Stimulated activated CD8-positive, alpha-beta memory T cell treated with anti-CD3 and anti-CD28 coated beads, Interleukin-7, amount 100 ng/mL, for 24 hours (primary cell): Measurements from ENCODE around the gene CLHC1.
A peak's percentile ranks its signal among the peaks of the same experiment; 100 is the strongest.
"Not testable (repeated sequence)": the region's sequence is repeated elsewhere in the genome, so short reads cannot be mapped to it uniquely, and the experiment has no call there.

ENCODE experiments used
- DNase-seq: peaks from one replicate; pipeline ENCODE4 v3.0.0-alpha.2; 2020; ENCODE audit warnings: low read depth

CLHC1 gene

GRCh38 chr2:55232084-55232862 is at the start of gene CLHC1, which contains the start of gene RPS27A:
Gene CLHC1, minus strand, starts transcription at chr2:55232293. Its CDS starts 9,882 bp downstream, at chr2:55222411.
Gene RPS27A, plus strand, starts transcription at chr2:55232688. Its CDS starts 137 bp downstream, at chr2:55232825.
- peak; percentile 89 for DNase-seq

GRCh38 chr2:55280851-55281546 is 48.9 kb upstream of the CLHC1 start:
- DNase-seq, result not testable (repeated sequence)

- not testable (repeated sequence) for DNase-seq
These were observed 47.8 kb upstream of the CLHC1 start for GRCh38 chr2:55279859-55280424.

DNA sequence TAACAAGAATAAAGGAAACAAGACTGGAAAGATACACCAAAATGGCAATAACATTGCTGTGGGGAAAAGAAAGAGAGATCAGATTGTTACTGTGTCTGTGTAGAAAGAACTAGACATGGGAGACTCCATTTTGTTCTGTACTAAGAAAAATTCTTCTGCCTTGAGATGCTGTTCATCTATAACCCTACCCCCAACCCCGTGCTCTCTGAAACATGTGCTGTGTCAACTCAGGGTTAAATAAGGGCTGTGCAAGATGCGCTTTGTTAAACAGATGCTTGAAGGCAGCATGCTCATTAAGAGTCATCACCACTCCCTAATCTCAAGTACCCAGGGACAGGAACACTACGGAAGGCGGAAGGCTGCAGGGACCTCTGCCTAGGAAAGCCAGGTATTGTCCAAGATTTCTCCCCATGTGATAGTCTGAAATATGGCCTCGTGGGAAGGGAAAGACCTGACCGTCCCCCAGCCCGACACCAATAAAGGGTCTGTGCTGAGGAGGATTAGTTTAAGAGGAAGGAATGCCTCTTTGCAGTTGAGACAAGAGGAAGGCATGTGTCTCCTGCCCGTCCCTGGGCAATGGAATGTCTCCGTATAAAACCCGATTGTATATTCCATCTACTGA is 47.2 kb upstream of the CLHC1 start:
- DNase-seq, result not testable (repeated sequence)

- DNase-seq, result no peak
These were observed 45.2 kb upstream of the CLHC1 start for GRCh38 chr2:55277310-55277709.

DNA sequence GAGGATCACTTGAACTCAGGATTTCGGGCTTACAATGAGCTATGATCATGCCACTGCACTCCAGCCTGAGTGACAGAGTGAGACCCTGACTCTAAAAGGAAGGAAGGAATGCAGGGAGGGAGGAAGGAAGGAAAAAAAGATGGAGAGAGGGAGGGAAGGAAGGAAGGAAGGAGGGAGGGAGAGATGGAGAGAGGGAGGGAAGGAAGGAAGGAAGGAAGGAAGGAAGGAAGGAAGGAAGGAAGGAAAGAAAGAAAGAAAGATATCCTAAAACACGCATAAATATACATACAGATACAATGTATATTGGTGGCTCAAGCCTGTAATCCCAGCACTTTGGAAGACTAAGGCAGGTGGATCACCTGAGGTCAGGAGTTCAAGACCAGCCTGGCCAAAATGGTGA is 42.3 kb upstream of the CLHC1 start:
- not testable (repeated sequence) for DNase-seq

- DNase-seq, result no peak
These were observed 37.5 kb upstream of the CLHC1 start for GRCh38 chr2:55269645-55269990.

DNA sequence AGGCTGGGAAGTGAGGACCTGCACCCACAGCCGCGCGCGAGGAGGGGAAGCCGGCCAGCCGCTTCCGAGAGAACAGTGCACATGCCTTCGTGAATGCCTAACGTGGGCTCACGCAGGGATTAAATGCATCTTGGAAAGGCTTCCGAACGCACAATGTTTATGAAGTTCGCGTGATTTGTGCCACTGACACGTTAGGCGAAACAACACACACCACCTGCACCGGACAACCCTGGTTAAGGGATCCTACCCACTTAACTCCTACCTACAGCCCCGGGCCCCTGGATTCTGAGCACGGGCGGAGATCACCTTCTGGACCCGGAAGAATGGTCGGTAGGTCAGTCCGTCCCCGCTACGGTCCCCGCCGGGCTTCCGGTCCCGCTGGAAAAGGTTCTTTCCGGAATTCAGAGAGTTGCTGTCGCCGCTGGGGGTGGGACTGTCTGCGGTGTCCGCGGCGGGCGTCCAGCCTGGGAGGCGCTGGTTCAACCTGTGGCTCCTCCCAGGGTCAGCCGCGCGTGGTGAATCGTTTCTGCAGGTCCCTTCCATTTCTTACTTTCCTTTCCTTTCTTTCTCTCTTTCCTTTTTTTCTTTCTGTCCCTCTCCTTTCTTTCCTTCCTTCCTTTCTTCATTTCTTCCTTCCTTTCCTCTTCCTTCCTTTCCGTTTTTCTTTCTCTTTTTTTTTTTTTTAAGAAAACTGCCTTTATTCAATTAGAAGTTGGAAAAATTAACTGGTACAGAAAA is 37.0 kb upstream of the CLHC1 start, which contains the start of gene MTIF2:
Gene MTIF2, minus strand, starts transcription at position 325 of the 738 bp plus-strand sequence. CDS start 5,373 bp downstream, outside the sequence.
- DNase-seq, result peak; percentile 86

DNA sequence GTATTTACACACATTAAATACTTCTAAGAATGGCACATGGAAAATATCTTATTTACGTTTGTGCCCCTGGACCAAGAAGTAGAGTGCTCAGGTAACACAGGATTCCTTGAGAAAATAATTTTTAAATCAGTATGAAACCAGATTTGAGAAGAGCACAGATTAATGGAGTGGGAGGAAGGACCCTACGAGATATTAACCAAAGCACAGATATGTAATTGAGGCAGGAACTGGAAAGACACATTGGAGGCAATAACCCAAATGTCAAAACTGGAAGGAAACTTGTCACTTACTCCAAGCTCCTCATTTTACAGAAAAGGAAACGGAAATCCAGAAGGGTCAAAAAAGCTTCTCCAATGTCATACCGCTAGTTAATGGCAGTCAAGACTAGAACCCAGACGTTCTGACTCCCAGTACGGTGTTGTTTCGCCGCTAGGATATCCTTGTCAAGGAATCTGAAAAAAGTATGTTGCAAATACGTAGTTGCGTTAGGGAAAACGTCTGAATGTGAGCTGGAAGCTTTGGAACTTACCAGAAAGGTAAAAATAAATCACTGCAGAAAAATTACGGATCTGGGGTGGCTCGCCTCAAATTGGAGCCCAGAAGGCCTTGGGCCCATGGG is 36.3 kb upstream of the CLHC1 start:
- DNase-seq, result no peak

GRCh38 chr2:55259586-55259985 is 27.5 kb upstream of the CLHC1 start:
- not testable (repeated sequence) for DNase-seq

DNA sequence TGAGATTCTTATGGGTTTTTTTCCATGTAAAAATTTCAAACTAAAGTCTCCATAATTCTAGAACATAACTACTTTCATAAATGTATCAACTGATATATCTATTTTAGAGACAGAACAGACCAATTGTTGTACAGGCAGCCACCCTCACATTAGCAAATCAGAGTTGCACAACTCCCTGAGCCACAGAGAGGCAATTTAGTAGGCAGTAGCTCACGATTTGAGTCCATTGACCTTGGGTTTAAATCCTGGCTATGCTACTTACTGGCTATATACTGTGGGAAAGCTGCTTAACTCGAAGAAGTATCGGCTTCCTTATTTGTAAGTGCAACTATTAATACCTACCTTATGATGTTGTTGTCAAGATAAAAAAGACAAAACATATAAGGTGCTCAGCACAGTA is 20.7 kb upstream of the CLHC1 start:
- DNase-seq, result no peak

GRCh38 chr2:55247025-55247424 is 14.9 kb upstream of the CLHC1 start:
- DNase-seq, result no peak

DNA sequence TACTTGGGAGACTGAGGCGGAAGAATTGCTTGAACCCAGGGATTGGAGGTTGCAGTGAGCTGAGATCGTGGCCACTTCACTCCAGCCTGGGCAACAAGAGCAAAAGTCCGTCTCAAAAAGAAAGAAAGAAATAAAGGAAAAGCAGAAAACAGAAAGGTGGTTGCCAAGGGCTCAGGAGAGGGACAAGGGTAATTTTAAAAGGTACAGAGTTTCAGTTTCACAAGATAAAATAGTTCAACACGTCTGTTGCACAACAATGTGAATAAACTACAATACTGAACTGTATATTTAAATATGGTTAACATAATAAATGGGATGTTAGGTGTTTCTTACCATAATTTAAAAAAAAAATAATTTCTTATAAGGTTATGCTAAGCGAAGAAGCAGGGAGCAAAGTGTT is 13.3 kb upstream of the CLHC1 start:
- no peak for DNase-seq

DNA sequence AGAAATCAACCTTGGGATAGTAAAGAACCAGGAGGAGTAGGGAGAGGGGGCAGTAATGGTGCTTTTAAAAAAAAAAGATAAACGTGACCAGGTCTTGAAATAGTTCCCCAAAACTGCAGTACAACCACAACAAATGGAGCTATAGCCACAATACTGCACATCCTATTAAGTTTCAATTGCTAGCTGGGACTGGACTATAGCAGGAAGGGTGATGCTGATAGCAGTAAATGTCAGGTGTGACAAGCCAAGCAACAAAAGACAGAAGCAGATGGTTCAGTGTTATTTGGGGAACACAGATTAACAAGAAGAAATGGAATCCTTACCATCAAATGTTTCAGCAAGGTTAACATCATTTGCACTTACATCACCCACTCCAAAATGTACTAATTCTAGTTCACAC is 10.5 kb upstream of the CLHC1 start:
- DNase-seq, result no peak

GRCh38 chr2:55241582-55241981 is 9.5 kb upstream of the CLHC1 start:
- not testable (repeated sequence) for DNase-seq

GRCh38 chr2:55239656-55240222 is 7.6 kb upstream of the CLHC1 start:
- DNase-seq, result no peak

DNA sequence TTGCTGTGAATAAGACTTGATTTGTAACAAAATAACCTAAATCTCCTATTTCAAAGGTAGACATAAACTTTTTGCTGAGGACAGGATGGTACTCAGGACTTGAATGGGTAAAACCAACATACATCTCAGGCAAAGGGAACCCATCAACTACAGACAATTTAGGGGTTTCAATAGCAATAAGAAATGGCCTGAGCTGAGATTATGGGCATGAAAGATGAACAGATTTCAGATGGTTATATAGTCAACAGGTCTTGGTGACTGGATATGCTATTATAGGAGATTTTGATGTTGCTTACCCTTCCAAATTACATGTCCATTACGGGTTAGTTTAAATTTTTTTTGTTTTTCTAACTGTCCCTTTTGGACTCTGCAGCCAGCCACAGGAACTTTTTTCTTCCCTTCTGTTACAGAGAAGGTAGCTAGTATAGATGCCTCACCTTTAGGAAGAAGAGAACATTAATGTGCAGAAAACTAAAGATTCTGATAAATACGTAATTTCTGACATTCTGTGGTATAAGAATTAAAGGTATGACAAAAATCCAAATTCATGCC is 5.0 kb upstream of the CLHC1 start:
- no peak for DNase-seq

DNA sequence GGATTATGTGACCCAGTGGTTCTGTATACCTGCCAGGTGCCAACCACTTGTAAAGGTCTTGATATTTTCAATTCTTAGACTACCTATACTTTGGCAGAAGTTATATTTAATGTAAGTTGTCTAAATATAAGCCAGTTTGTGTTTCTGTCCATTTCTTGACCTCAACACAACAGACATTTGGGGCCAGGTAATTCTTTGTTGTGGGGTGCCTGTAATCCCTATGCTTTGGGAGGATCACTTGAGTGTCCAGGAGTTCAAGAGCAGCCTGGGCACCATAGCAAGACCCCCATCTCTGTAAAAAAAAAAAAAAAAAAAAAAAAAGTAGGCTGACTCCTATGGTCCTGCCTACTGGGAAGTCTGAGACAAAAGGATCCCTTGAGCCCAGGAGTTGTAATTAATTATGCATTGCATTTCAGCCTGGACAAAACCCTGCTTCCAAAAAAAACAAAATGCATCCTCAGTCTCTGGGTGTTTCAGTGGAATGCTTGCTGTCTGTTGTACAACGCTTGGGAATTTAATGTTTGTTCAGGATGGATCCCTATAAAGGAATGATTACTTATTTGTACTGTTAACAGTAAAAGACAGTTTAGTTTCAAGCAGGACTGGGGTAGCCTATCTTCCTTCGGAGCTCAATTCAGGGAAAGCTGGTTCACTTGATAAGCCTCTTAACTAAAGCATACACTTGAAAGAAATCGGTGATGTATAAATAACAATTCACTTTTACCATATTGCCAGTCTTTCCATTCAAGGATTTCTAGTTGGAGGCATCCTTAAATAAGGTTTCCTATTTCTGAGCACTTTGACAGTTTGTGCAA is 3.8 kb upstream of the CLHC1 start:
- DNase-seq, result no peak

DNA sequence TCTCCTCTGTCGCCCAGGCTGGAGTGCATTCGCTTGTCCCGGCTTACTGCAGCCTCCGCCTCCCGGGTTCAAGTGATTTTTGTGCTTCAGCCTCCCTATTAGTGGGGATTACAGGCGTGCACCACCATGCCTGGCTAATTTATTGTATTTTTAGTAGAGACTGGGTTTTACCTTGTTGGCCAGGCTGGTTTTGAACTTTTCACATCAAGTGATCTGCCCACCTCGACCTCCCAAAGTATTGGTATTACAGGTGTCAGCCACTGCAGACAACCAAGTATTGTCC is 1.5 kb upstream of the CLHC1 start:
- DNase-seq, result no peak
